HG02588 (cell line): Measurements from ENCODE around the gene SERPINF2.
"Not testable (repeated sequence)": the region's sequence is repeated elsewhere in the genome, so short reads cannot be mapped to it uniquely, and the experiment has no call there.

Source experiments
- ATAC-seq: cut with Tn5 transposase; IDR thresholded peaks from one replicate; pipeline ENCODE4 v1.9.1; 2021; ENCODE audit warnings: mild to moderate bottlenecking, moderate library complexity; ENCODE audit not compliant: unreplicated experiment

Gene SERPINF2

GRCh38 chr17:1762233-1762900, 19.7 kb downstream of the SERPINF2 start:
- ATAC-seq, result no peak

DNA sequence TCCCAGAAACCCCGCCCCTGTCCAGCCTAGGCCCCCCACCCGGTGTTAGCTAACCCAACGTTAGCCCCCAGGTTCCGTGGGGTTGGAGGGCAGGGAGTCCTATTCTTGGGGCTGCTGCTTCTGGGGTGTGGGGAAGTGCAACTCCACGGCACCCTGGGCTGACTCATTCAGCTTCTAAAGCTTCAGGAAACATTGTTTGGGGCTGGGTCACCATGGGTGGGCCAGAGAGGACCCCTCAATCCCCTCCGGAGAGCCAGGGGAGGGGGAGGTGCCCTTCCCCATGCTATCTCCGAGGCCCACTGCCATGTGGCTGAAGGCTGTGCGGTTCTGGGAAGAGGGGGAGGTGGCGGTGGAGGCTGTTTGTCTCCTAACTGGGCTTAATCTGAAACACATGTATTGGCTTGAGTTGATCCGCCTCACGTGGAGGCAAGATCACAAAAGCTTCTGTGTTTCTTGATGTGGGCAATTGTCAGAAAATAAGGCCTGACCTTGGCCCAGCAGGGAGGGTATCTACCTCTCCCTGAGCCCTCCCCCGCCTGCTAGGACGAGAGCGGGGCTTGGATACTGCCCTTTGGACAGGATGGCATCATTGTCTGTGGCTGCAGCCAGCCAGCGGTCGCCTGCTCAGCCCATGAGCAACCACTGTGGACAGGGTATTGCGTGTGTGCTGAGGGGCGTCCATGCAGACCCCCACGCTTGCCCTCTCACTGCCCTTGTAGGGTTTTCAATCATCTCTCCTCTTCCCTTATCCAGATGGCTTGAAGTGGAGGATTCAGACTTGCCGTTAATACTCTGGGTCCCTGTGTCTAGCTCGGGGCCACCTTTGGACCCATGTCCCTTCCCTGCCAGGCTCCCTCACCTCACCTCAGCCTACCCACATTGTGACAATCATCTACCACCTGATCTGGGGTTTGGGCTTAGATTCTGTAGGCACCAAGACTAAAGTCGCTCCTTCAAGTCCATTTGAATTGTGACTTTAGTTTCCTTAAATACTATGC, 20.5 kb downstream of the SERPINF2 start:
- ATAC-seq, result no peak

DNA sequence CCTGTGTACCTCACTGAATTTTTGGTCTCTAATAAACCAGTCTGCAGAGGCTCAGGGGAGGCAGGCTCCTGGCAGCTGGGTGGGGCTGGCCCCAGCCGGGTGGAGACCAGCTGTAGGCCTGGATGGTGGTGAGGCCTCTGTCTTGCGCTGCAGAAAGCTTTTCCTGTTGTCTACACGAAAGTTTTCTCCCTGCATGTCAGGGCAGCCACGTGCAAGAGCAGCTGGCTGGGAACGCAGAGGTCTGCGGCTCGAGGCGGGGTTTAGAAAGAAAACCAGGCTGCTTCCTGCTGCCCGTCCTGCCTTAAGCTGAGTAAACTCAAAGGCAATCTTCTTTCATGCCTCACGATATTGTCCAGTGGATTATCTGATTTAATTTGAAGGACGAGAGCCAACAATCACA, 21.6 kb downstream of the SERPINF2 start:
- no peak for ATAC-seq

GRCh38 chr17:1764705-1765104, 22.0 kb downstream of the SERPINF2 start:
- ATAC-seq, result not testable (repeated sequence)

GRCh38 chr17:1765576-1765975, 22.9 kb downstream of the SERPINF2 start:
- ATAC-seq, result no peak

DNA sequence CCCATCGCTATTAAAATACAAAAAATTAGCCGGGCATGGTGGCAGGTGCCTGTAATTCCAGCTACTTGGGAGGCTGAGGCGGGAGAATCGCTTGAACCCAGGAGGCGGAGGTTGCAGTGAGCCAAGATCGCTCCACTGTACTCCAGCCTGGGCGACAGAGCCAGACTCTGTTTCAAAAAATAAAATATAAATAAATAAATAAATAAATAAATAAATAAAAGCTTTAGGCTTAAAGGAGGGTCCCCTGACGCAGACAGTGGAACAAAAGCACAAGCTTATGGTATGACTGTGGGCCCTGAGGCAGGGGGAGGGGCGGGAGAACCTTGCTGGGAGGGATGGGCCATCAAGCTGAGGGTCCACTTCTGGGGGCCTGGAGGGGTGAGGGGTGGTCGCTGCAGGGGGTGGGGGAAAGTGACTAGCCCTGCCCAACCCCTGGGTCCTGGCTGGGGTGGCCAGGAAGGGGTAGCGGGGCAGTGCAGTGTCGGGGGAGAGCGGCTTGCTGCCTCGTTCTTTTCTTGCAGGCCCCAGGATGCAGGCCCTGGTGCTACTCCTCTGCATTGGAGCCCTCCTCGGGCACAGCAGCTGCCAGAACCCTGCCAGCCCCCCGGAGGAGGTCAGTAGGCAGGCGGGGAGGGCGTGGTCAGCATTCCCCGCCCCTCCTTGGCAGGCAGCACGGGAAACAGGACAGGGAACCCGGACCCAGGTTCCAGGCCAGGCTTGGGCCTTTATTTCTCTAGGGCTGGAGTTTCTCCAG, 23.9 kb downstream of the SERPINF2 start:
- no peak for ATAC-seq

DNA sequence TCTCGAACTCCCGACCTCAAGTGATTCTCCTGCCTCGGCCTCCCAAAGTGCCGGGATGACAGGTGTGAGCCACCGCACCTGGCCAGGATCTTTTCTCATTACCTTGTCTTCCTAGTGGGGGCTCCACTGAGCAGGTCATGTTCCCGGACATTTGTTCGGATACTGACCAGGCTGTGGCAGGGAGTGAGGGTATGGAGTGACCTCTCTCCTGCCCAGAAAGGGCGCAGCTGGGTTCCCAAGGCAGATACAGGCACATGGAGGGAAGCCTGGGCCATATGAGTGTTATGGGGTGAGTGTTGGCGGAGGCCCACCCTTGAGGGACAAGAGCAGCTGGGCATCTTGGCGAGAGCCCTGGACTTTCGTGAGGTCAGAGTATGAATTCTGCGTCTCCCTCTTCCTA, 24.7 kb downstream of the SERPINF2 start:
- no peak for ATAC-seq

DNA sequence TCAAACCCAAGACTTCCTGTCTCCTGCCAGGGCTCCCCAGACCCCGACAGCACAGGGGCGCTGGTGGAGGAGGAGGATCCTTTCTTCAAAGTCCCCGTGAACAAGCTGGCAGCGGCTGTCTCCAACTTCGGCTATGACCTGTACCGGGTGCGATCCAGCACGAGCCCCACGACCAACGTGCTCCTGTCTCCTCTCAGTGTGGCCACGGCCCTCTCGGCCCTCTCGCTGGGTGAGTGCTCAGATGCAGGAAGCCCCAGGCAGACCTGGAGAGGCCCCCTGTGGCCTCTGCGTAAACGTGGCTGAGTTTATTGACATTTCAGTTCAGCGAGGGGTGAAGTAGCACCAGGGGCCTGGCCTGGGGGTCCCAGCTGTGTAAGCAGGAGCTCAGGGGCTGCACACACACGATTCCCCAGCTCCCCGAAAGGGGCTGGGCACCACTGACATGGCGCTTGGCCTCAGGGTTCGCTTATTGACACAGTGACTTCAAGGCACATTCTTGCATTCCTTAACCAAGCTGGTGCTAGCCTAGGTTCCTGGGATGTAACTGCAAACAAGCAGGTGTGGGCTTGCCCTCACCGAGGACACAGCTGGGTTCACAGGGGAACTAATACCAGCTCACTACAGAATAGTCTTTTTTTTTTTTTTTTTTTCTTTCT, 27.3 kb downstream of the SERPINF2 start:
- no peak for ATAC-seq

DNA sequence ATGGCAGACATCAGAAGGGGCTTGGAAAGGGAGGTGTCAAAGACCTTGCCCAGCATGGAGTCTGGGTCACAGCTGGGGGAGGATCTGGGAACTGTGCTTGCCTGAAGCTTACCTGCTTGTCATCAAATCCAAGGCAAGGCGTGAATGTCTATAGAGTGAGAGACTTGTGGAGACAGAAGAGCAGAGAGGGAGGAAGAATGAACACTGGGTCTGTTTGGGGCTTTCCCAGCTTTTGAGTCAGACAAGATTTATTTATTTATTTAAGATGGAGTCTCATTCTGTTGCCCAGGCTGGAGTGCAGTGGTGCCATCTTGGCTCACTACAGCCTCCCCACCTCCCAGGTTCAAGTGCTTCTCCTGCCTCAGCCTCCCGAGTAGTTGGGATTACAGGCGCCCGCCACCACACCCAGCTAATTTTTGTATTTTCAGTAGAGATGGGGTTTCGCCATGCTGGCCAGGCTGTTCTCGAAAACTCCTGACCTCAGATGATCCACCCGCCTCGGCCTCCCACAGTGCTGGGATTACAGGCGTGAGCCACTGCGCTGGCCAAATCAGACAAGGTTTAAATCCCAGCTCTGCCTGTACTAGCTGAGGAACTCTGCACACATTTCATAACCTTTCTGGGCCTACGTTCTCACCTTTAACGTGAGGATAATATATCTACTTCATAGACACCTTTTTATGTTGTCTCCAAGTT, 30.5 kb downstream of the SERPINF2 start:
- ATAC-seq, result not testable (repeated sequence)

DNA sequence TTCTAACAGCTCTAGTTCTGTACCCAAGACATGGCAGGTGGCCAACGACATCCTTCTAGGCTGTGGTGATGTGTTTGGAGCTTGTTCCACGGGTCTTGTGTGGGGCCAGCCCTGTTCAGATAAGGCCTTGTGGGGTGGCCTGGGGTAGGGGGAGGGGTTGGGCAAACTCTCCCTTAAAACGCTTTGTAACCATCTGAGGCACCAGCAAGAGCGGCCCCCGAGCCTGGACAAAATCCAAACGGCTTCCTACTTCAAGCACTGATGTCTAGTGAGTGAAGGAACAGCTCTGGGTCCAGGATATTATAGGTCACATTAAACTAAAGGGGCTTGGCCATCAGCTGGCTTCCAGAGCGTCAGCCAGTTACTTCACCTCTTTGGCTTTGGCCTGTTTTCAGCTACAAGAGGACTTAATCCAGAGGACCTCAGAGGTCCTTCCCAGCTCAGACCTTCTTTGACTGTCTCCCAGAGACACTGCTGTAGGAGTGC, 31.1 kb downstream of the SERPINF2 start:
- ATAC-seq, result no peak

DNA sequence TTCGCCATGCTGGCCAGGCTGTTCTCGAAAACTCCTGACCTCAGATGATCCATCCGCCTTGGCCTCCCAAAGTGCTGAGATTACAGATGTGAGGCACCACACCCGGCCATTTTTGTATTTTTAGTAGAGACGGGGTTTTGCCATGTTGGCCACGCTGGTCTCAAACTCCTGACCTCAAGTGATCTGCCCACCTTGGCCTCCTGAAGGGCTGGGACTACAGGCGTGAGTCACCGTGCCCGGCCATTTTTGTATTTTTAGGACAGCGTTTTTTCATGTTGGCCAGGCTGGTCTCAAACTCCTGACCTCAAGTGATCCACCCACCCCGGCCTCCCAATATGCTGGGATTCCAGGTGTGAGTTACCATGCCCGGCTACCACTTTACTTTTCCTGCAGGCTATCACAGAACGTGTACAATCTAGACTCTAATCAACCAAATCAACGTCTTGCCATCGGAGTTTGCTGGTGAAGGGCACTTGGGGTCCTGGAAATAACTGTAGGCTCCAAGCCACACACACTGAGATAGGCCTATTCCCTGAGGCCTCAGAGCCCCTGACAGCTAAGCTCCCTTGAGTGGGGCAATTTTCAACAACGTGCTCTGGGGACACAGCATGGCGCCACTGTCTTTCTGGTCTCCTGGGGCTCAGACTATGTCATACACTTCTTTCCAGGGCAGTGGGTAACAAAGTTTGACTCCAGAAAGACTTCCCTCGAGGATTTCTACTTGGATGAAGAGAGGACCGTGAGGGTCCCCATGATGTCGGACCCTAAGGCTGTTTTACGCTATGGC, 31.9 kb downstream of the SERPINF2 start:
- ATAC-seq, result no peak

- ATAC-seq, result no peak
Observed at GRCh38 chr17:1776328-1776727, 33.7 kb downstream of the SERPINF2 start.

- ATAC-seq, result no peak
Observed at GRCh38 chr17:1776857-1777256, 34.2 kb downstream of the SERPINF2 start.

GRCh38 chr17:1779571-1780131, 37.0 kb downstream of the SERPINF2 start:
- no peak for ATAC-seq

DNA sequence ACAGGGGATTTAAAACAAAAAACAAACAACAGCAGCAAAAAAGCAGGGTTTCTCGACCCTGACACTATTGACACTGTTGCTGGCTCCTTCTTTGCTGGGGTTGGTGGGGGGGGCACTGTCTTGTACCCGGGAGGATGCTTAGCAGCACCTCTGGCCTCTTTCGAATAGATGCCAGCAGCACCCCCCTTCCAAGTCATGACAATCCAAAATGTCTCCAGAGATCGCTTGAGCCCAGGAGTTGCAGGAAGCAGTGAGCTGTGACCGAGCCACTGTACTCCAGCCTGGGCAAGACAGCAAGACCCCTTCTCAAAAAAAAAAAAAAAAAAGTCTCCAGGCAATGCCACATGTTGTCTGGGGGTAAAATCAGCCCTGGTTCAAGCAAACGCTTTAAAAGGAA, 39.5 kb downstream of the SERPINF2 start:
- ATAC-seq, result no peak

DNA sequence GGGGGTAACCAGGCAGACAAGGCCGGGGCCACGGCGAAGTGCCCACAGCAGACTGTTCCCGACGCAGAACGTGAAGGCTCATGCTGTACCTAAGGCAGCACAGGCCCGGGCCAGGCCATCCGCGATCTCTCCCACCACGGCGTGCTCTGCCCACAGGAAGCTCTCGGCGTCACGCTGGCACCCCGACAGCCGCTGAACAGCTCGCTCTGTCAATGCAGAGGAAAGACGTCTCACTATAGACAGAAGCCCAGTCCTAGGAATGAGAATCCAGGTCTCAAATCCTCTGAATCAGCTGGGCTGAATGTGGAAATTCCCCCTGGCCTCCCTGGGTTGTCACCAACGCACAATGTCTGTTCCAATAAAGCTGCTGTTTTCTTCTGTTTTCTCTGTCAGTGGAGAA, 40.6 kb downstream of the SERPINF2 start:
- ATAC-seq, result no peak

GRCh38 chr17:1783834-1784611, 41.4 kb downstream of the SERPINF2 start:
- no peak for ATAC-seq

DNA sequence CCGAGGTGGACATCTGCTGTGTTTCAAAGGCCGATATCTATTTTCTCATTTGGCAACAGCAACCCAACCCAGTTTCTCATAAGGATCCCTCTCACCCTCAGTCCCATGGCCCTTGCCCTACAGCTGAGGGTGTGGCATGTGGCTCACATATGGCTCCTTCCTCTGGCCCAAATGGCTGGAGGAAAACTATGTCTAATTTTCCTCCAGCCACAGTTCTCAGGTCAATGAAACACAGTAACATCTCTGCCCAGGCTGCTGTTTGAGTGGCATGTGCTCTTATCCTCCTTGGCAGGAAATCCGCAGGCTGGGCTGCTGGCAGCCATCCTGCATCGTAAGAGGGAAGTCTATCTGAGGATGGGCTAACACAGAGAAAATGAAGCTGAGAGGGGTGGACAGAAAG, 43.3 kb downstream of the SERPINF2 start:
- no peak for ATAC-seq
